ENCODE results near the gene RHD. TPM values are rescaled to one million over a fixed set of nuclear protein-coding genes. Genes with fewer than 3 reads are reported as not detected.
"Not testable (repeated sequence)": the region's sequence is repeated elsewhere in the genome, so short reads cannot be mapped to it uniquely, and the experiment has no call there.

The RHD gene
- total and polyA plus RNA-seq, 10 donors, result 0.03 to 3.9 (median 1.6) TPM; not detected in 3

DNA sequence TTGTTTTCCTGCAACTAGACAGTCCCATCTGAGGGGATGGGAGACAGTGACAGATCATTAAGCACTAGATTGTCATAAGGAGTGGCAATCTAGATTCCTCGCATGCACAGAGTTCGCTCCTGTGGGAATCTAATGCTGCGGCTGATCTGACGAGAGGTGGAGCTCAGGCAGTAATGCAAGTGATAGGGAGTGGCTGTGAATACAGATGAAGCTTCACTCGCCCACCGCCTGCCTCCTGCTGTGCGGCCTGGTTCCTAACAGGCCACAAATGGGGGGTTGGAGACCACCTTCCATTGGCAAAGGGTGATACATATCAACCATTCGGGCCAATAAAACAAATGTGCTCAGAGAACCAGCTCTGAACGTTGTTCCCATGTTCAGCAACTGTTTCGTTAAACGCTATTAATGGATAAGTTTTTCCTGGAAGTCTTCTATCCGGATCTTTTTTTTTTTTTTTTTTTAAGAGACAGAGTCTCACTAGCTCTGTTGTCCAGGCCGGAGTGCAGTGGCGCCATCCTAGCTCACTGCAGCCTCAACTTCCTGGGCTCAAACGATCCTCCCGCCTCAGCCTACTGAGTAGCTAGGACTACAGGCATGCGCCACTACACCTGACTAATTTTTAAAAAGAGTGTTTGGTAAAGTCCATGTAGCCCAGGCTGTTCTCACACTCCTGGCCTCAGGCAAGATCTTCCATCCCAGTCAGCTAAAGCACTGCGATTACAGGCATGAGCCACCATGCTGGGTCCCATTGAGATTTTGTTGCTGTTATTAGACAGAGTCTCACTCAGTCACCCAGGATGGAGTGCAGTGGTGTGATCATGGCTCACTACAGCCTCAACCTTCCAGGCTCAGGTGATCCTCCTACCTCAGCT lies 16.4 kb upstream of the RHD start:
- 87 to 95% (median 89%) methylated on average over 18 of the region's 18 CpGs for WGBS, 5 donors
- peaks cover 5 to 16% (median 11%) of the 10 kb centered on the region in 6 donors for H3K4me1 ChIP-seq
- no peak overlapping the region for H3K4me3 ChIP-seq
- H3K36me3 ChIP-seq, result peaks cover 0 to 10% (median 0%) of the 10 kb centered on the region in 6 donors
- TF ChIP-seq POLR2AphosphoS5 (IDR thresholded peaks at IDR 0.05) (no peak), POLR2A (IDR thresholded peaks at IDR 0.05) (no peak)
- TF ChIP-seq, protein P1, sequence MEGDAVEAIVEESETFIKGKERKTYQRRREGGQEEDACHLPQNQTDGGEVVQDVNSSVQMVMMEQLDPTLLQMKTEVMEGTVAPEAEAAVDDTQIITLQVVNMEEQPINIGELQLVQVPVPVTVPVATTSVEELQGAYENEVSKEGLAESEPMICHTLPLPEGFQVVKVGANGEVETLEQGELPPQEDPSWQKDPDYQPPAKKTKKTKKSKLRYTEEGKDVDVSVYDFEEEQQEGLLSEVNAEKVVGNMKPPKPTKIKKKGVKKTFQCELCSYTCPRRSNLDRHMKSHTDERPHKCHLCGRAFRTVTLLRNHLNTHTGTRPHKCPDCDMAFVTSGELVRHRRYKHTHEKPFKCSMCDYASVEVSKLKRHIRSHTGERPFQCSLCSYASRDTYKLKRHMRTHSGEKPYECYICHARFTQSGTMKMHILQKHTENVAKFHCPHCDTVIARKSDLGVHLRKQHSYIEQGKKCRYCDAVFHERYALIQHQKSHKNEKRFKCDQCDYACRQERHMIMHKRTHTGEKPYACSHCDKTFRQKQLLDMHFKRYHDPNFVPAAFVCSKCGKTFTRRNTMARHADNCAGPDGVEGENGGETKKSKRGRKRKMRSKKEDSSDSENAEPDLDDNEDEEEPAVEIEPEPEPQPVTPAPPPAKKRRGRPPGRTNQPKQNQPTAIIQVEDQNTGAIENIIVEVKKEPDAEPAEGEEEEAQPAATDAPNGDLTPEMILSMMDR (IDR thresholded peaks at IDR 0.05 in 8 of 11, conservative IDR thresholded peaks at IDR 0.05 in 3 of 11), result no peak
- H3K27me3 ChIP-seq (replicated peaks in 1 of 7), result no peaks in the 10 kb centered on the region
- H3K27ac ChIP-seq, result no peak overlapping the region
- DNase-seq, result no peak
- no peaks in the 10 kb centered on the region for H3K9me3 ChIP-seq
- intact Hi-C loops (cut with DNase I; ENCODE audit: low total_unique reads), result loop anchor here (10.0 kb wide), 1 partner anchor 89 kb away; no protein-coding TSS in a partner anchor

DNA sequence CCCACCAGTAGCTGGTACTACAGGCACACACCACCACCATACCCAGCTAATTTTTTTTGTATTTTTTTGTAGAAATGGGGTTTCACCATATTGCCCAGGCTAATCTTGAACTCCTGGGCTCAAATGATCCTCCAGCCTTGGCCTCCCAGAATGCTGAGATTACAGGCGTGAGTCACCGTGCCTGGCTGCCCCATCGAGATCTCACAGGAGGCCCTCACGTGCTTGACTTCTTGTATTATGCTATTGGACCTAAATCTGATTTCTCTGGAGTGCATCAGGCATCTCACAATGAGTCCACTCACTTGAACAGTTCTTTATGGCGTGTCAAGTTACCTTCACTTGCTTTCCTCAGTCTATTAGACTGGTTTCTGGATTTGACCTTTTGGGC lies 15.7 kb upstream of the RHD start:
- Histone ChIP-seq H3K4me3 (no peak overlapping the region), H3K4me1 (peaks cover 5 to 19% (median 14%) of the 10 kb centered on the region in 6 donors), H3K27ac (no peak overlapping the region), H3K27me3 (replicated peaks in 1 of 7) (no peaks in the 10 kb centered on the region), H3K36me3 (peaks cover 0 to 10% (median 0%) of the 10 kb centered on the region in 6 donors), H3K9me3 (no peaks in the 10 kb centered on the region)
- WGBS, 5 donors, result 90 to 98% (median 96%) methylated on average over 5 of the region's 5 CpGs
- TF ChIP-seq, protein P1 (IDR thresholded peaks at IDR 0.05 in 8 of 11, conservative IDR thresholded peaks at IDR 0.05 in 3 of 11), result no peak
- no peak for TF ChIP-seq POLR2AphosphoS5 (IDR thresholded peaks at IDR 0.05)
- no peak for TF ChIP-seq POLR2A (IDR thresholded peaks at IDR 0.05)
- intact Hi-C loops (cut with DNase I; ENCODE audit: low total_unique reads), result loop anchor here (10.0 kb wide), 1 partner anchor 88 kb away; no protein-coding TSS in a partner anchor
- no peak for DNase-seq

DNA sequence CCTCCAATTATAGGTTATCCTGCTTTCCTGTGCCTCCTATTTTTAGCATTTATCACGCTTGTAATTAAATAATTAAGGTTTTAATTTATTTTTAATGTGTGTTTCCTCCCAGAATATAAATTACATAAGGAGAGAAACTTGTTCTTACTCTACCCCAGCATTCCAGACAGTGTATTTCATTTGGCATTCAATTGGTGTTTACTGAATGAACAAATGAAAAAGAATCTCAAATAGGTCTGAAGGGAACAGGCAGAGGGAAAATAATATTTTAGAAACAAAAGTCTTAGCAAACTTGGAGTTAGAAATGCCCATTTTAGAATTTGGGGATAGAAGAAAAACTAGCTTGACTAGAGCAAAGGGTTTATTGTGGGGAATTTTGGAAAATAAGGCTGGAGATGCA lies 15.1 kb upstream of the RHD start:
- Histone ChIP-seq H3K27ac (no peak overlapping the region), H3K4me1 (peaks cover 5 to 19% (median 12%) of the 10 kb centered on the region in 6 donors)

GRCh38 chr1:25259813-25260212 lies 12.5 kb upstream of the RHD start:
- H3K36me3 ChIP-seq, result peaks cover 0 to 24% (median 0%) of the 10 kb centered on the region in 6 donors
- peak overlapping the region in 1 of 8 donors; percentile 10 for H3K27ac ChIP-seq
- intact Hi-C loops (cut with DNase I; ENCODE audit: low total_unique reads), result loop anchor here (10.0 kb wide), 1 partner anchor 85 kb away; no protein-coding TSS in a partner anchor
- not testable (repeated sequence) for DNase-seq; H3K9me3 ChIP-seq; H3K4me3 ChIP-seq; H3K27me3 ChIP-seq (replicated peaks in 1 of 7)
- H3K4me1 ChIP-seq, result peaks cover 5 to 24% (median 12%) of the 10 kb centered on the region in 6 donors
- 39 to 64% (median 55%) methylated on average over 3 to 7 of the region's 7 CpGs for WGBS, 5 donors

More for the DNA sequence above, 15.1 kb upstream of the RHD start:
- Histone ChIP-seq H3K27me3 (replicated peaks in 1 of 7) (no peaks in the 10 kb centered on the region), H3K4me3 (no peak overlapping the region), H3K9me3 (no peaks in the 10 kb centered on the region), H3K36me3 (peaks cover 0 to 14% (median 0%) of the 10 kb centered on the region in 6 donors)
- DNase-seq, result no peak
- 71 to 86% (median 74%) methylated on average over 1 of the region's 1 CpG for WGBS, 5 donors
- no peak for TF ChIP-seq POLR2A (IDR thresholded peaks at IDR 0.05)
- intact Hi-C loops (cut with DNase I; ENCODE audit: low total_unique reads), result loop anchor here (10.0 kb wide), 1 partner anchor 88 kb away; no protein-coding TSS in a partner anchor

DNA sequence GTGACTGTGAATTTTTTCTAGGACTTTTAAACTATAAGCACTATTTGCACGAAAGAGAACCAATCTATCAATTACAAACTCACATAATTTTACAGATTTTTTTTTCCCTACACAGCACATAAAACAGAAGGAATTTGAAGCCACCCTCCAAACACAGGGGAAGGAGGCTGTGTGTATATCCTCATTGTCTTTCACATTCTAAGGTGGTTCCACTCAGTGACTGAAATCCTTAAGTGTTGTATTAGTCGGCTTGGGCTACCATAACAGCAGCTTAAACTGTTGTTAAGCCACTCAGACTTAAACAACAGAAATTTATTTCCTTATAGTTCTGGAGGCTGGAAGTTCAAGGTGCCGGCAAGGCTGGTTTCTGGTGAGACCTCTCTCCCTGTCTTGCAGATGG lies 12.0 kb upstream of the RHD start:
- intact Hi-C loops (cut with DNase I; ENCODE audit: low total_unique reads); DNase-seq; H3K9me3 ChIP-seq; H3K27me3 ChIP-seq (replicated peaks in 1 of 7); H3K4me3 ChIP-seq: not testable (repeated sequence)
- peaks cover 5 to 24% (median 12%) of the 10 kb centered on the region in 6 donors for H3K4me1 ChIP-seq
- 84 to 94% (median 91%) methylated on average over 3 of the region's 3 CpGs for WGBS, 5 donors
- H3K27ac ChIP-seq, result peak overlapping the region in 1 of 8 donors; percentile 10
- peaks cover 0 to 24% (median 0%) of the 10 kb centered on the region in 6 donors for H3K36me3 ChIP-seq

Measured in spleen (tissue), 11 donors.